Endometrial microvascular endothelial cells (primary cell): ENCODE data around the gene DDB1. TPM values are rescaled to one million over a fixed set of nuclear protein-coding genes. Genes with fewer than 3 reads are reported as not detected.

Experiments
- in situ Hi-C: cut with HindIII; loops from 2 replicates; pipeline ENCODE4 v1.10.0; 2017; ENCODE audit warnings: low sequenced_read_pairs, low pct_unique_long_range_greater_than_20kb; ENCODE audit errors: inconsistent ontology term
- total RNA-seq: library from RNA; depleted of rRNA; stranded (reverse); fragments of >200 nt; gene quantifications from one replicate; pipeline ENCODE4 v1.2.3, GENCODE V29; 2015; ENCODE audit errors: inconsistent ontology term

Gene DDB1
- total RNA-seq, 1 donor from 2014 or later, result 222 TPM

DNA sequence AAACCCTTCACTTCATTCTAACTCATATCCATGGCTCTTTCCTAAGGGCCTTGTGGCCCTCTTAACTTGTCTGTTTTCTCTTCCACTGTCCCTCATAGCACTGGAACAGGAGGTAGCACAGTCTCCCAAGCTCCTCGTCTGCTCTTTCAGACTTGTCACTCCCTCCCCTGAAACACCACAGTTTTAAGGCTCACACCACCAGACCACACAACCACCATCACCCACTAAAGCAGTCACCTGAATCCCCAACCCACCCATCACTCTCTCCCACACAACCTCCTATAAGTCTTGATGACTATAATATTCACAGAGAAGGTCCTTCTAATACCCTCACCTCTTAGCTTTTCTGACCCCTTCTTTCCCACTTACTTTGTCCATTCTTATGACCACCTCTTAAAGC lies 26.7 kb downstream of the DDB1 start:
- in situ Hi-C loops, result no loop called here

DNA sequence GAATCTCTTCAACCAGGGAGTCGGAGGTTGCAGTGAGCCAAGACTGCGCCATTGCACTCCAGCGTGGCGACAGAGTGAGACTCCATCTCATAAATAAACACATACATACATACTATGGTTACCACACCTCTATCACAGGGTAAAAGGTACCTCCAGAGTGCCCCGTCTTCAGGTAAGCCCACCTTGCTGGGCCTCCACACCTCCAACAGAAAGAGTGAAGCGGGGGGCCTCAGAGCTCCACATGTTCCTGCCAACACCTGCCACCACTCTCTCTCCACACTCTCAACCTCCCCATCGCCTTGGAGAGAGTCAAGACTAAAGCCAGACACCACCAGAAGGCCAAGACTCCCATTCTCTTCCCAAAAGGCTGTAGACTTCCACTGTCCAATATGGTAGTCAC lies 27.5 kb downstream of the DDB1 start:
- in situ Hi-C loops, result no loop called here

DNA sequence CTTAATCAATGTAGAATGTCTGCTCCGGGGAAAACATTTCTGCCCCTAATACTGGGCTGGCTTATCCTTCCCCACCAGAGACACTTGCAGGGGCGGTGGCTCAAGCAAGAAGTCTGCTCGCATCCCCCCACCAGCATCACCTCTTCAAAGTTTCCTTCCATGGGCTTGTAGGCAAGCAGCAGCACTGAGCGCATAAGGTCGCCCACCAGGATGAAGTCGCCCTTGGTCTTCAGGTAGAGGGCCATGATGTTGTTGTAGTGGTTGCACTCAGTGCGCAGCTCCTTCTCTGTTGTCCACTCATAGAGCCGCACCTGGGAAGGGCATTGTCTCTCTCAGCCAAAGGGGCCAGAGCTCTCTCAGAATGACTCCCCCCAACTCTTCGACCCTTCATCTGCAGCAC lies 29.2 kb downstream of the DDB1 start:
- in situ Hi-C loops, result no loop called here

DNA sequence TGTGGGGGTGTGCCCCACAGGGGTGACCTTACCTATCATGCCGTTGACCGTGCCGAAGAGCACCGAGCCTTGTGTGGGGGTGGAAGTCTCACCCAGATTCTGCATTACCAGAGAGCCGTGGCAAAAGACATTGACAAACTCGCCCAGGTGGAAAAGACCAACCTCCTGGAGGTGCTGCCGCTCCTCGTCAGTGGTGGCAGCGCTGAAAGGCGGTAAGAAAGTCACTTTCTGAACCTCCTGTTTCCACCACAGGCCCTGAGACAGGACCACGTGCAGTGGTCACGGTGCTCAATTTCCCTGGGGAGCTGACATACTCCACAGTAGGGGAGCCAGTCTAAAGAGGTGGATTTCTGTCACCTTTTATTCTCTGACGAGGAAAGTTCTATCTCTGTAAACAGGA lies 30.4 kb downstream of the DDB1 start:
- in situ Hi-C loops, result no loop called here

DNA sequence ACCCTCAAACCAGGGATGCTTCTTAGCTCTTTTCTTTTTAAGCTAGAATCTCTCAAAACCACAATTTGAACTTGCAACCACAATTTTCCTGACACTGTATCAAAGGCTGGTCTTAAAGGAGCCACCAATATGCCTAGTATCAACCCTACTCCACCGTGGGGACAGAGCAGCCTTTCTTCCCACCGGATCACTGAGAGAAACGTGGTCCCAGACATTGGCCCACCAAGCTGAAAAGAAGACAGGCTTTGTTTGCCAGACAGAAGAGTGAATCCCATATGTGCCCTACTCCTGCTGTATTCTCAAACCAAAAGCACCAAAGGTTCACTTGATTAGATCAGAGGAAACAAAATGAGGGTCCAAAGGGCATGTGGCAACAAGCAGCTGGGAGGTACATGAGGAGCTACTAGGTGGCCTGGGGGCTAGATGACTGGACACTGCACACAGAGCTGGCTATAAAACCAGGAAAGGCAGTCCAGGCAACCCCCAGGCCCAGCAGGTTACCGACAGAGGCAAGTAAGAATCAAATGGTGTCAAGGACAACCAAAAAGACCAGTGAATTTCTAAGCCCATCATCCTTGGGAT lies 34.2 kb downstream of the DDB1 start:
- in situ Hi-C loops, result no loop called here

DNA sequence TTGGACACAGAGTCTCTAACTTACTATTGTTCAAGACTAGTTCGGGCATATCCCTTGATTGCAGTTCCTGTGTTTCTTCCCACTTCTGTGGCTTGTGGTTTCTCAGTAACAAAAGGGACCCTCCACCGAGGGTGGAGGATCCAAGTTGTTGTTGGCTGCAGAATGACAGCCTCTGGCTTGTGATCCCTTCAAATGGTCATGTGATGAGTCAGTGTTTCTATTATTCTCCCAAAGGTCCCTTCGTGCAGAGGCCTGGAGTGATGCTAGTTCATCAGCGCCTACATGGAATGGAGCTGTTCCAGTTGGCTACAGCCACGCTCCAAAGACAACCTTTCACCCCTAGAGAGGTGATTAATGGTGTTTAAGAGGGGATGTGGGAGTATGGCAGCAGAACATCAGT lies 35.2 kb downstream of the DDB1 start:
- in situ Hi-C loops, result no loop called here

DNA sequence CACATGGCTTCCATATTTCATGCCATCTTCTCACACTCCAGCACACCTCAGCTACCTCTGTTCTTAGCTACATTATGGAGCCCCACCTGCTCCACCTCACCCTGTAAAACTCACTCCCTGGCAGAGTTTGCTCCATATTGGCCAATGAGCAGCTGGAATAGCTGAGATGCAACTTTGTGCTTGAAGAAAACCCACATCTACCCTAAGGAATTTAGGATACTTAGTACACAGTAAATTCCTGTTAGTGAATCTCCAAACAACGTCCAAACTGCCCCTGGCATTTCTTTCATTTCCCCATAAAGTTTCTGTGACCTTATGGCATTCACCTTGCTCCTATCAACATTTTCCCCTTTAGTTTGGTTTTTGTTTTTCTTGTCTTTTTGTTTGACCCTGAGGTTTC lies 35.6 kb downstream of the DDB1 start:
- in situ Hi-C loops, result no loop called here

DNA sequence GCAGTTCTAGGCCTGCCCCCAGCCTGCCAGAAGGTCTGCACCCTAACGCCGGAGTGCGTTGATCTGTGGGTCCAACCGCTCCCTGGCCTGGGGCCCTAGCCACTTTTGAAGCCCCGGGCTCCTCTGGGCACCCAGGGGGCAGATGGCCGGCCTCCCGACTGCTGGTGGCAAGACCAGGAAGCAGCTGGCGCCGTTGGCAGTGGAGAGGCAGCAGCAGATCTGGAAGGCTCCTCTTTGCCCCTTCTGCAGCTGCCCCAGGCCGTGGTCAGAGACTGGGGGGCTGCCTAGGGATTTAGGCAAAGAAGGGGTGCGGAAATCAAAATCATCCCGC lies 37.3 kb downstream of the DDB1 start:
- in situ Hi-C loops, result no loop called here

DNA sequence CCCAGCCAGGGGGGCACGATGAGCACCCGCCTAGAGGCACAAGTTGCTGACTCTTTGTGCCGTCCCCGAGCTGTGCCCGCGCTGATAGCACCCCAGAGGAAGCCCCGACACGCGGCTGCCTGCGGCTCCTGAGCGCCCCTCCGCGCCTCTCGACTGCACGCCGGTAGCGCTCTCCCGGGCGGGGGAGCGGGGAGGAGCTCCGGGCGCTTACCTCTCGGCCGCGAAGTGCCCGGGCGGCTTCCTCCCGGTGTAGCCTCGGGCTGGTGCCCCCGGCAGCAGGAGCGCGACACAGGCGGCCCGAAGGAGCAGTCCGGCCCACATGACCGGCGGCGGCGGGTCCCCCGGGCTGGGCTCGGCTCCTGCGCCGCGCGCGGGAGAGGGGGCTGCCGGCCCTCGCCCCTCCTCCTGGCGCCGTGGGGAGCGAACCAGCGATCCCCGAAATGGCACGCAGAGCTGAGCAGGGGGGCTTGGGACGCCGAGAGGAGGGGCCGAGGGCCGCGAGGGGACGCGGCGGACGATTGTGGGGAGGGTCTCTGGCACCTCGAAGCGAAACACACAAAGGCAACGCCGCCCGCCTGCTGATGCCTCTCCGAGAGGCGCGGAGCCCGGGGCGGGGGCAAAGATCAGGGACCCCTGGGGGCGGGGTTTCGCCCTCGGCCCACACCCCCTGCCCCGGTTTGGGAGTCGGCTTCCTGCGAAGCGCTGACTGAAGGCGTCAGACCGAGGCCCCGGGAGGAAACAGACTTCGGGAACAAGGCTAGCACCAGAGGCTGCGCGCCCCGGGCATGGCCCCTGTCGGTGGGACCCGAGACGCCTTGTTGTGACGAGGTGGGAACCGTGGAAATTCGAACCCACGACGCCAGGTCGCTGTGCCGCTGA lies 37.9 kb downstream of the DDB1 start, which contains the start of gene VWCE:
Gene VWCE (minus strand): TSS at position 600 of the 879 bp plus-strand sequence. CDS start 279 bp downstream, at position 321.
- in situ Hi-C loops, result no loop called here

DNA sequence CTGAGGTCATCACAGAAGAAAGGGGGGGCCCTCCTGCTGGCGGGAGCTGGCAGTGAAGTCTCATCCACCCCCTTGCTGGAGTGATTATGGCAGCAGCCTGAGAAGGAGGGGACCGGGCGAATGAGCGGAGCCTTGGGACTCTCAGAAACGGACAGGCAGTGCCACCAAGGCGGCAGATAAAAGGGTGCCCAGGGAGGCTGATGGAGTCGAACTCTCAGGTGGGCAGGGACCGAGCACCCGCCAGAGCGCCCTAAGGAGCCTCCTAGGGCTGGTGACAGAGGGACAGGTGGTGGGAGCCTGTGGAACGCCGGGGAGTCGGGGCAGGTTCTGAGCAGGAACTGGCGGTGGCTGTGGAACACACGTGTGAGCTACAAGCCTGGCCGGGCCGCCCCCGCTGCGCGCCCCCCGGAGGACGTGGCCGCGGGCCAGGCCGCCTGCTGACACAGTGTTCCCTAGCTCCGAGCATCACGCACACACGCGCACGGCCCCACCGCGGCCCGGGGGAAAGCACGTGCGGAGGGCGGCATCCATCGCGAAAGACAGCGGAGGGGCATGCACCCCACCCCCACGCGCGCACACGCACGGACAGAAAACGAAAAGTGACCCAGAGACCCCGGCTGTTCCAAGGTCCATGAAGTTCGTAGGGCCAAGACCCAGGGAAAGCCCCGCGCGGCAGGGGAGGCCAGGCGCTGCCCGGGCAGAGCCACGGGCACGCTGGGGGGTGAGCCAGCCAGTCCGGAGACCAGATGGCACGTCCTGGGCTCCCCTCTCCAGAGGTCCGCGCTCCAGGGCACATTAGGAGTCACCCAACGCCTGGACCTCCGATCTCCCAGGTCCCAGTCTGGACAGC lies 38.8 kb downstream of the DDB1 start:
- in situ Hi-C loops, result no loop called here

DNA sequence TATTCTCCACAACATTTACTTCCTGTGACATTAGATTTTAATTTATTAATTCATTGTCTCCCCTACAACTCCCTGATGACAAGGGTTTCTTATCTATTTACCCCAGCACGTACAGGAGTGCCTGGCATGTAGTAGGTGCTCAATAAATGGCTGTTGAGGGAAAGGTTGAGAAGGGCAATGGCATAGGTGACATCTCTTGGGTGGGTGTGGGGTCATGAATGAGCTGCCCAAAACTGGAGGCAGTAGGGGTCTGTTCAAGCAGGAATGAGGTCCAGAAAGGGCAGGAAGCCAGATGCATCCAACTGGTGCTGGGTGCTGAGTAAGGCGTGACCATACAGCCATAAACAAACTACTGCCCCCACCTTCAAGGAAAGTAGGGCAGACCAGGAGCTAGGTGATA lies 40.5 kb downstream of the DDB1 start:
- in situ Hi-C loops, result no loop called here

DNA sequence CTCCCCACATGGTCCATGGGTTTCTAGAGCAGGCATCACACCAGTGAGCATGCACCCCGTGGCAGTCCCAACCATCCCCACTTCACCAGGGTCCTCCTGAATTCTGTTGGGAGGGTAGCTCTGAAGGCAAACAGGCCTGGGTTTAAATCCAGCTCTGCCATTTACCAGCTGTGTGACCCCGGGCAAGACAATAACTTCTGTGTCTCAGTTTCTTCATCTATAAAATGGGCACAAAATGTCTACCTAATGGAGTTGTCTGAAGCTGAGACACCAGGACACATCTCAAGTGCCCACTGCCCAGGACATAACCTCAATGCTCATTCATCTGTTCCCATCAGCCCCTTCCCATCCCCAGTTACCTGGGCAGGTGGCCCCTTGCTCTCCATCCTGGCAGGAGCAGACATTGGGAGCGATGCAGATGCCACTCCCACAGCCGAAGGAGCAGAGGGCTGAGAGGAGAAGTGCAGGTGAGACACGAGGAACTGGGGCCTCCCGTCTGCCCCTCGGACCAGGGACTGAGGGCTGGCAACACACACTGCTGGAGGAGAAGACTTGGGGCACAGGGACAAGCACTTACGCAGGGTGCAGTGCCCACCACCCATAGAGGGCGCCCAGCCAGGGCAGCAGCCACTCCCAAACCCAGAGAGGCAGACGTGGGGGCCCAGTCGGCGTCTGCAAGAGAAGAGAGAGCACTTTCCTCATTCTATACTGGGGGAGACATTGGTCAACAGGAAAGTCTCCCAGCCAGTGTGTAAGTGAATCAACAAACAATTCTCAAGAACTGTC lies 41.8 kb downstream of the DDB1 start:
- in situ Hi-C loops, result no loop called here

DNA sequence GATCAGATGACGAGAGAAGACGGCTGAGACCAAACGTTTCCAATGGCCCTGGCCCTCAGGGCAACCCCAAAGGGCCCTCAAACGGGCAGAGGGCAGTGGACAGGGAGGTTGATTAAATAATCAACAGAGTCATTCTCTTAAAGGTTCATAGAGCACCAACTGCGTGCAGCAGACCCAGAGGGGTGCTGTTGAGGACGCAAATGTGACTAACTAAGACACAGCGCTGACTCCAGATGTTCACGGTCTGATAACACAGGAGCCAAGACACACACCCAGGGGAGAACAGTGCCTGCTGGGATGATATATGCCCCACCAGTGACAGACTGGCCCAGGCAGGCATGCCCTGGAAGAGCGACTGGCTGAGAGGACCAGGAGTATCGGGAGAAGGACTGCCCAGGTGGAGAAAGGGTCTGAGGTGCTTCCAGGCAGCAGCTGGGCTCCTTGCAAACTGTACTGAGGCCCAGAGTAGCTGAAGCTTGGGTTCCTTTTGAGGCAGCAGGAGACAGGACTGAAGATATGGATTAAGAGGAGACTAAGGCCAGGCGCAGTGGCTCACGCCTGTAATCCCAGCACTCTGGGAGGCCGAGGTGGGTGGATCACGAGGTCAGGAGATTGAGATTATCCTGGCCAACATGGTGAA lies 45.4 kb downstream of the DDB1 start:
- in situ Hi-C loops, result no loop called here

DNA sequence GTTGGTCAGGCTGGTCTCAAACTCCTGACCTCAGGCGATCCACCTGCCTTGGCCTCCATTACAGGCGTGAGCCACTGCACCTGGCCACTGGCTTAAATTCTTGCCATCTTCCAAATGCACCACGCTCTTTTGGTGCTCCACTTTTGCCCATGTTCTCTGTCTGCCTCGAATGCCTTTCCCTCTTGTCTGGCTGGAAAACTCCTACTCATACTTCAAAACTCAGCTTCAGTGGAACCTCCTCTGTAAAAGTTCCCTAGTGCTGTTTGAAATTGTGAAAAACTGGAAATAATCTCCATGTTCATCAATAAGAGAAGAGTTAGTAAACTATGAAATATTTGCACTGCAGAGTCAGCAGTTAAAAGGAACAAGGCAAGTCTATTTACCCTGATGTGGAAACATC lies 49.3 kb downstream of the DDB1 start:
- in situ Hi-C loops, result no loop called here

DNA sequence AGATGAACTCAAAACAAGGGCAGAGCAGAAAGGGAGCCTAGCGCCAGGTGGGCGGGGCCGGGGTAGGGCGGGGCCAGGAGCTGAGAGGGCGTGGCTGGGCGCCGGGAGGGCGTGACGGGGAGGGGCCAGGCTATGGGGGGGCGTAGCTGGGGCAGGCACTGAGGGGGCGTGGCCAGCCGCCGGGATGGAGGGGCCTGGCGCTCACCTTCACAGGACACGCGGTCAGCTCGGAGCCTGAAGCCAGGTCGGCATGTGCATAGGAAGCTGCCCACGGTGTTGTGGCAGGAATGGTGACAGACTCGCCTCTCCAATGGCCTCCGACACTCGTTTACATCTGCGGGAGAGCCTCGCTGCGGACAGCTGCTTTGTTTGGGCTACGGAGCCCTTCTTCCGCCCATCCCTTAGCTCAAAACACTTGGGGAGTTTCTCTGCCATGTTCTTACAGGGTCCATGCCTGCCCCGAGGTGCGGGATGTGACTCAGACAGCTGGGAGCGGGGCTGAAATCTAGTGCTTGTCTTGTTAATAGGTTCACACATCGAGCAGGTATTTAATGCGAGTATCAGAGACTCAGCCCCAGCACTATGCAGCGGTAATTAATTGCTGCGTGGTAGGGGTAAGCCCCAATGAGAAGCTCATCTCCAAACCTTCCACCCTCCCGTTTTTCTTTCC lies 51.2 kb downstream of the DDB1 start:
- in situ Hi-C loops, result no loop called here

DNA sequence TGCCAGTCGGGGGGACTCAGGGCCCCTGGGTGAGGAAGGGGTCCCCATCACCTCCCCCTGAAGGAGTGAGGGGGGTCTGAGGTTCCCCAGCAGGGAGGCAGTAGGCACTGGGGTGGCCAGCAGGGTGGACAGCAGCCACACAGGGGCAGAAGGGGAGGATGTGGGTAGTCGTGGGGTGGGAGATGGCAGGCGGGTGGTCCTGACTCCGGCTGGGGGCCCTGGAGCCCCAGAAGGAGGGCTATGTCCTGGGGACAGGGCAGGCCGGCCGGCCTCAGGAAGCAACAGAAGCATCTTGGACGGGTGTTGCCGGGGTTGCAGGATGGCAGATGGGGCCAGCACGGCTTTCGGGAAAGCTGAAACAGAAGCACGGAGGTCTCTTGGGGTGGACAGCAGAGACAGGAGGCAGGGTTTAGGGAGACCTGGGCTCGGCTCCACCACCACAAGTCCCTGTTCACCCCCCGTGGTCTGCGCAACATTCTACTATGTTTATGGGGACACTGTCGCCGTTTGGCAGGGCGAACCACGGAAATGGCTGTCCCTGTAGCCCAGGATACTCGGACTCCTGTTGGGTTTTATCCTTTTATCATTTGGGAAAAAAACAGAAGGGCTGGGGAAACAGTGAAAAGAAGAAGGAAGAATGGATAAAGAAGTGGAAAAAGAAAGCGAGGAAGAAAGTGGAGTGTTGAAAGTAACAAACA lies 51.9 kb downstream of the DDB1 start:
- in situ Hi-C loops, result no loop called here

DNA sequence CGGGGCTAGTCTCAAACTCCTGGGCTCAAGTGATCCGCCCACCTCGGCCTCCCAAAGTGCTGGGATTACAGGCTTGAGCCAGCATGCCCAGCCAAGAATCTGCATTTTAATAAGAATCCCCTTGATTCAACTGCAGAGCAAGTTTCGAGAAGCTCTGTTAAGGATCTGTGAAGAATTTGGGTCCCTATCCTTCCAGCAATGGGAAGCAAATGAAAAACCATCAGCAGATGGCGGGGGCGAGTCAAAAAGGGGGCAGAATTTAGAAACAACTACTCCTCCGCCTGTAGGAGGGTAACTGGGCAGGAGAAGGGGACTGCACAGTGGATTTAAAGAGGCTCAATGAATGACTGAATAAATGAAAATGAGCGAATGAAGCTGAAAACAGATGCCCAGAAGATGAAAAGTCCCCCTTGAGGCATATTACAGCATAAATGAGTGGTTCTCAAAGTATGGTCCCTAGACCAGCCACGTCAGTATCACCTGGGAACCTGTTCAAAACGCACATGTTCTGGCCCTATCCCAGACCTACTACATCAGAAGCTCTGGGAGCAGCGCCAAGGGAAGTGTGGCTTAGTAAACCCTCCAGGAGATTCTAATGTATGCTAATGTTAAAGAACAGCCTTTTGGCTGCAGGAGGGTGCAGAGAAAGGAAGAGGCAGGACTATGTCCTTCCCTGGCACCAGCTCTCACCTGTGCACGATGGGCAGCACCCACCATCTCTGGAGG lies 52.8 kb downstream of the DDB1 start:
- in situ Hi-C loops, result no loop called here
